T-helper 2 cell (primary cell): Measurements from ENCODE around the gene PAGE2B.
"Not testable (repeated sequence)": the region's sequence is repeated elsewhere in the genome, so short reads cannot be mapped to it uniquely, and the experiment has no call there.

Source experiments
- DNase-seq, 5 experiments: peaks; one replicate each; pipeline versions ENCODE4 v3.0.0 to v3.0.0-alpha.2; 2012 to 2022
- total RNA-seq, 2 donors: gene quantifications; one replicate each; lab custom pipeline; 2026; lab: John Stamatoyannopoulos, UW

The PAGE2B gene, protein sequence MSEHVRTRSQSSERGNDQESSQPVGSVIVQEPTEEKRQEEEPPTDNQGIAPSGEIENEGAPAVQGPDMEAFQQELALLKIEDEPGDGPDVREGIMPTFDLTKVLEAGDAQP
- 0.13 to 0.31 reads per million in 2 donors for total RNA-seq

DNA sequence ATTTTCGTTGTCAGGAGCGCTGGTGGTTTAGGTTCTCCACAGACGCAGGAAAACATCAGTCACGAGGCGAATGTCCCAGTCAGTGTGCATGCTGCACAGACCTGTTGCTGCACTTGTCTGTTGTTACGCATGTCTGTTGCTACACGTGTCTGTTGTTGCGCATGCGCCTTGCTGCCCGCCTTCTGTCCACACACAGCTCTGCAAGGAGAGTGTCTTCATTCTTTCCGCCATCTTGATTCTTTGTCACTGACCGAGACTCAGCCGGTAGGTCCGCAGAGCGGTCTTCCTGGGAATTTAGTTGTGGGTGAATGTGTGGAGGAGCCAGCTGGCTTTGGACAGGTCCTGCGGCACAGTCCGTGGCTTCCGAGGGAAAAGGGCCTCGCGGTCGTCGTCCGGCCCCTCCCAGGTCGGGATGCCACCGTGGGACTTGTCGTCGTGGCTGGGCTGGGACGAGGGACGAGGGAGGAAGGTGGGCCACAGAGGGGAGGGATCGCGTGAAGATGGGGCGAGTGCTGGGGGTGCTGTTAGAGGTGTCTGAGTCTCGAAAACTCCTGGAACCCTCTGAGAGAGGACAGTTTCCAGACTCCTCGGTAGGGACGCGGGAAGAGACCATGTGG is at the start of gene PAGE2B:
PAGE2B (plus strand) TSS at position 180 of the 617 bp plus-strand sequence. CDS start 1,012 bp downstream, outside the sequence.
- no peak for DNase-seq

GRCh38 chrX:55026143-55026542 is 48.7 kb upstream of the PAGE2B start:
- DNase-seq, result no peak

GRCh38 chrX:55026840-55027239 is 48.0 kb upstream of the PAGE2B start:
- no peak for DNase-seq

GRCh38 chrX:55028040-55028439 is 46.8 kb upstream of the PAGE2B start:
- DNase-seq, result no peak

DNA sequence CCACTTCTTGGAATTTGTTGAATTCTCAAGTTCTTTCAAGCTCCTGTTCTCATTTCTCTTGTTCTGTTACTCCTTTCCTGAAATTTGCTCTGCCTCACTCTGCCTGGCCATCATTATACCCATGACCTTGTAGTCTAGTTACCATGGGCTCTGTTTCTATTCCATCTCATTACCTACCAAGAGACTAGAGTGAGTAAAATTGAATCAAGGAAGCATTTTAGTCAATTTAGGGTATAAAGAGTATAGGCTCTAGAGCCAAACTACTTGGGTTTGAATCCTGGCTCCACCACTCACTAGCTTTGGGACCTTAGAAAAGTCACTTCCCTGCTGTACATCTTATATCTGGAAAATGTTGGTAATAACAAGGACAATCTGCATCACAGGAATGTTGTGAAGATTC is 46.2 kb upstream of the PAGE2B start:
- no peak for DNase-seq

GRCh38 chrX:55029291-55029690 is 45.5 kb upstream of the PAGE2B start:
- no peak for DNase-seq

GRCh38 chrX:55030271-55031205 is 44.3 kb upstream of the PAGE2B start, which contains the start of gene ALAS2:
Gene ALAS2 (minus strand): TSS chrX:55030977. CDS start chrX:55026000, 4,977 bp downstream.
- DNase-seq, result no peak

DNA sequence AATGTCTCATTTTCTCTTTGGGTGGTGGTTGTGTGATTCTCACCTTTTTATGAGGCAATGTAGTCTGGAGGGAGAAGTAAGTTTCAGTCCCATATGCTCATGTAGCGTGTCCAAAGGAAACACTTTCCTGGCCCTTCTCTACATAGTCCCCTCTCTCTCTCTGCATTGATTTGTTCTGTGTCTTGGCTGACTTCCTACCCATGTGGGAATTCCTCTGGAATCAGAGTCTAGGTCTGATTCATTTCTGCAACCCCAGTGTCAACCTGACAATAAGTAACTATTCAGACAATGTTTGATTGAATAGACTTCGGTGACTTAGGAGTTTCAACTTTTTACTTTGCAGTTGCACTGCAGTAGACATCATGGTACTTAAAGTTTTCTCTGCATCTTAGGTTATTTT is 41.4 kb upstream of the PAGE2B start:
- DNase-seq, result no peak

DNA sequence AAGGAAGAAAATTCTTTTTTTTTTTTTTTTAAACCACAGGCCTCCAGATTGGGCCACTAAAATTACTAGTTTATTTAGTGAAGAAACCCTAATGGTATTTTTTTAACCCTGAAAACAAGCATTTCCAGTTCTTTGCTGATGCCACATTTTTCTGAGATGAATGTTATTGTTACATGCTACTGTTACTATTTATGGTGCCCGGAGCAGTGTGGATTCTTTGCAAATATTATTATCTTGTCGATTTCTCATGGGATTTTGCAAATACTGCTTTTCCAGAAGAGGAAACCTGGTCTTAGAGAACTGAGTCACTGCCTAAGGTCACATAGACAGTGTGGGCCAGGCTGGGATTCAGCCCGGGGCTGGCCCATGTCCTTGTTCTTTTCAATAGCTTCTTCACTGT is 35.4 kb upstream of the PAGE2B start:
- DNase-seq, result no peak

DNA sequence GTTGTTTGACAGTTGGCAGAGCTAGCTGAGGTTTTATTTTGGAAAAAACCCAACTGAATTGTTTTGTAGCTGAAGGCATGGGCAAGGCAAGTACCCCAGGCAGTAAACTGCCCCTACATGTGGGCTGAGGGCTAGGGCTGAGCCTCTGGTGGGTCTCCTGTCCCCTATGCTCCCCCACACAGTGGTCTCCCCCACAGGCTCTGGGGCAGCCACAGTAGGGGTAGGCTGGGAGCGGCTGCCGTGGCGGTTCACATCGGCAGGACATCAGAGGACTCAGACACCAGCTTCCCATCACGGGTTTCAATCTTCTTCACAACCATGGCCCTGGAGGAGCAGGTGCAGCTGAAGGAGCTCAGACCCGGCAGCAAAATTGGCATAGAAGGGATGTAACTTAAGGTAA is 33.3 kb upstream of the PAGE2B start:
- no peak for DNase-seq

DNA sequence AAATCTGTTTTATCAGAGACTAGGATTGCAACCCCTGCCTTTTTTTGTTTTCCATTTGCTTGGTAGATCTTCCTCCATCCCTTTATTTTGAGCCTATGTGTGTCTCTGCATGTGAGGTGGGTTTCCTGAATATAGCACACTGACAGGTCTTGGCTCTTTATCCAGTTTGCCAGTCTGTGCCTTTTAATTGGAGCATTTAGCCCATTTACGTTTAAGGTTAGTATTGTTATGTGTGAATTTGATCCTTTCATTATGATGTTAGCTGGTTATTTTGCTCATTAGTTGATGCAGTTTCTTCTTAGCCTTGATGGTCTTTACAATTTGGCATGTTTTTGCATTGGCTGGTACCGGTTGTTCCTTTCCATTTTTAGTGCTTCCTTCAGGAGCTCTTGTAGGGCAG is 24.2 kb upstream of the PAGE2B start:
- not testable (repeated sequence) for DNase-seq

GRCh38 chrX:55056820-55057674 is 17.8 kb upstream of the PAGE2B start:
- peak in 2 of 5 experiments; percentile 42 to 50 for DNase-seq

DNA sequence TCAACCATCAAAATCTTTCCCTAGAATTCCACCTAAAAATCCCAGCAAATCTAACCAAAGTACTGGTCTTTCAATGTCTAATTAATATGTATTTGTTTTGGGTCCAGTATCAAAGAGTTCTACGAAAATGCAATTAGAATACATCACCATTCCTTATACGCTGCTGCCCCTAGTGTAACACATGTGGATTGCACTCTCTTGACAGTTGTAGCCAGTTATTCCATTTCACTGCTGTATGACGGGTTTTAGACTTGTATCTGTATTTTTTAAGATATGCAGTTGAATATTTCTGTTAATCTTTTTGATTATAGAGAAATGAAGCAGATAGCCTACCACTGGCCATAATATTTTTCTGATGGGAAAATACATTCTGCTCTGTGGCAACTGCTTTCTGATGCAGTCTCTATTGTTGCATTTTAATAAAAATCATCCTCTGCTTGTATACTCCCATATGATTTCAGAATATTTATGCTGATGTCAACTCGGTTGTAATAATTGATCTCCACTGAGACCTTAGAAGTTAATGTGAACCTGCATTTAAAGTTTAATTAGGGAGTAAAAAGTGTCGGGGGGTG is 17.1 kb upstream of the PAGE2B start:
- peak in 2 of 5 experiments; percentile 4 to 39 for DNase-seq

GRCh38 chrX:55067180-55067579 is 7.7 kb upstream of the PAGE2B start:
- not testable (repeated sequence) for DNase-seq

DNA sequence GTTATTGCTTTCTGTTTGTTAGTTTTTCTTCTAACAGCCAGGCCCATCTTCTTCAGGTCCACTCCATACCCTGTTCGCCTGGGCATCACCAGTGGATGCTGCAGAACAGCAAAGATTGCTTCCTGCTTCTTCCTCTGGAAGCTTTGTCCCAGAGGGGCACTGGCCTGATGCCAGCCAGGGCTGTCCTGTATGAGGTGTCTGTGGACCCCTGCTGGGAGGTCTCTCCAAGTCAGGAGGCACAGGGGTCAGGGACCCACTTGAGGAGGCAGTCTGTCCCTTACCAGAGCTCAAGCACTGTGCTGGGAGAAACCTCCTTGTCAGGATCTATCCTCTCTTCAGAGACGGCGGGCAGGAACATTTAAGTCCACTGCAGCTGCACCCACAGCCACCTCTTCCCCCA is 2.5 kb upstream of the PAGE2B start:
- no peak for DNase-seq

DNA sequence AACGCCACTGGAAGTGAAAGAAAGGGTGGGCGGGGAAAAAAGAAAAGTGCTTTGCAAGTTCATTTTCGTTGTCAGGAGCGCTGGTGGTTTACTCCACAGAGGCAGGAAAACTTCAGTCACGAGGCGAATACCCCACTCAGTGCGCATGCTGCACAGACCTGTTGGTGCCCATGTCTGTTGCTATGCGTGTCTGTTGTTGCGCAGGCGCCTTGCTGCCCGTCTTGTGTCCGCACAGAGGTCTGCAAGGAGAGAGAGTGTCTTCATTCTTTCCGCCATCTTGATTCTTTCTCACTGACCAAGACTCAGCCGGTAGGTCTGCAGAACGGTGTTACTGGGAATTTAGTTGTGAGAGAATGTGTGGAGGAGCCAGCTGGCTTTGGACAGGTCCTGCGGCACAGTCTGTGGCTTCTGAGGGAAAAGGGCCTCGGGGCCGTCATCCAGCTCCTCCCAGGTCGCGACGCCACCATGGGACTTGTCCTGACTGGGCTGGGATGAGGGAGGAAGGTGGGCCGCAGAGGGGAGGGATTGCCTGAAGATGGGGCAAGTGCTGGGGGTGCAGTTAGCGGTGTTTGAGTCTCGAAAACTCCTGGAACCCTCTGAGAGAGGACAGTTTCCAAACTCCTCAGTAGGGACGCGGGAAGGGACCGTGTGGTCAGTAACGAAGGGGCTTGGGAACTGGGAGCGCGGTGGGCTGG is 14.1 kb downstream of the PAGE2B start, which contains the start of gene PAGE2:
PAGE2 (plus strand) TSS at position 224 of the 695 bp plus-strand sequence. CDS start 1,003 bp downstream, outside the sequence.
- no peak for DNase-seq

DNA sequence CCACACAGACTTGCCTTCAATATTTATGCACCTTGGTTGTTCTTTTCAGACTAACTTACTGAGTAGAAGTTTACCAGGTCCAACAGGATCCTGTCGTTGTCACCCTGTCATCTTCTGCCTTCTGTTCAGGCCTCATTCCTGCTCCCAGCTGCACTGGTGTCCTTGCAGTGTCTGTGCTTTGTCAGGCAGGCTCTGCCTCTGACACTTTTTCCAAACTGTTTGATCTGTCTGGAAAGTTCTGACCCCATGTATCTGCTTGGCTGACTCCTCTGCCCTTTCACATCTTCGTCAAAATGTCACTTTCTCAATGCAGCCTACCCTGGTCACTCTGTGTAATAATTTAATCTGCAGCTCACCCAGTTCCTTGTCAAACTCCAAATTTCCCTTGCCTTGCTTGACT is 23.9 kb downstream of the PAGE2B start:
- DNase-seq, result no peak

DNA sequence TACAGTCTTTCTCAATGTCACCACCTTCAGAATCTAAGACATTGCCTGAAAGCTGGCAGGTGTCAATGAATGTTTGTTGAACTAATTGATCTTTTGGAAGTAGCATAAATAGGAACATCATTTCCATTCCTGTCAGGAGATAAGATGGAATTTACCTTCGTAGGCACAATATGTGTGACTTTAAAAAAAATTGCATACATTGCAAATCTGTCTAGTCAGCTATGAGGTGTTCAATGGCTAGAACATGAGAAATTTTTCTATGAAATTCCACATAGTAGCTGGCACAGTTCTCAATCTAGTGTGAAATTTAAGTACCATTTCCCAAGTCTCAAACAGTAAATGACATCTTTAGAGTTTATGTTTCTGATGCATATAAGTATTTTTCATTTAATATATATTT is 24.3 kb downstream of the PAGE2B start:
- no peak for DNase-seq

- no peak for DNase-seq
These were observed 27.9 kb downstream of the PAGE2B start for GRCh38 chrX:55102754-55103153.

- DNase-seq, result no peak
These were observed 32.4 kb downstream of the PAGE2B start for GRCh38 chrX:55107262-55107661.

- no peak for DNase-seq
These were observed 33.1 kb downstream of the PAGE2B start for GRCh38 chrX:55107911-55108310.
